AG09319 (cell line): ENCODE measurements around the gene ZNF57.
"Not testable (repeated sequence)": the region's sequence is repeated elsewhere in the genome, so short reads cannot be mapped to it uniquely, and the experiment has no call there.

Source experiments
- DNase-seq: peaks from one replicate; pipeline ENCODE4 v3.0.0-alpha.2; 2010; ENCODE audit warnings: low read depth; ENCODE audit errors: extremely low read depth
- TF ChIP-seq, protein P1 (sequence below): IDR thresholded peaks from 2 replicates; pipeline ENCODE4 v1.5.1; 2011; ENCODE audit warnings: low read depth, mild to moderate bottlenecking, inconsistent platforms, low read length, moderate library complexity

Gene ZNF57

DNA sequence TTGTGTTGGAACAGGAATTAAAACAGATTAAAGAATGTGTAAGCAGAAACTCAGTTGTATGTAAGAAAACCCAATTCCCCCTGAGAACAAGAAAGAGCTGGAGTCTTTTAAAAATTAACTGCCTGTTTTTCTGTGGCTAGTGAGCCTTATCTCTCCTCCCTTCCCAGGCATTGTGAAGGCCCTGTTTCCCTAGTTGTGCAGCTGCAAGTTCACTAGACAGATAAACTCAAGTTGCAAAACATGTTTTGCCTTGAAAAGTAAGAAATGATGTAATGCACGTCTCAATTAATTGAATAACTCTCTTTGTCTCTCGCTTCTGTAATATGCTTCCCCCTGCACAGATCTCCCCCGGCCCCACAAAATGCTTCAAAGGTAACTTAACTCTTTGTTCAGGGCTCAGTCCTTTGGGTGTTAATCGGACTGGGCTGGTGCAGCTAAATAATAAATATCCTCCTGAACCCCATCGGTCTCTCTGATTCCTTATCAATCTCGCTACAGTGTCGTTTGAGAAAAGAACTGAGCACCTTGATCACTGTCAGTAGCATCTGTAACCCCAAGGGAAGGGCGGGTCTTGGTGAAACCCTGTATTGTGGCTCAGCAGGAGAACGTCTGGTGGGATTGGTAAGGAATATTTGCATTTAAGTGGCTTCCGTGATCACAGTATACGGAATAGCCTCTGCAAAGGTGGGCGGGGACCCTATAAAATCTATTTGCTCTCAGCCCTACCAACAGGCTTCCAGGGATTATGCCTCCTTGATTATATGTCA, 35.2 kb upstream of the ZNF57 start:
- DNase-seq = no peak
- TF ChIP-seq, protein P1, sequence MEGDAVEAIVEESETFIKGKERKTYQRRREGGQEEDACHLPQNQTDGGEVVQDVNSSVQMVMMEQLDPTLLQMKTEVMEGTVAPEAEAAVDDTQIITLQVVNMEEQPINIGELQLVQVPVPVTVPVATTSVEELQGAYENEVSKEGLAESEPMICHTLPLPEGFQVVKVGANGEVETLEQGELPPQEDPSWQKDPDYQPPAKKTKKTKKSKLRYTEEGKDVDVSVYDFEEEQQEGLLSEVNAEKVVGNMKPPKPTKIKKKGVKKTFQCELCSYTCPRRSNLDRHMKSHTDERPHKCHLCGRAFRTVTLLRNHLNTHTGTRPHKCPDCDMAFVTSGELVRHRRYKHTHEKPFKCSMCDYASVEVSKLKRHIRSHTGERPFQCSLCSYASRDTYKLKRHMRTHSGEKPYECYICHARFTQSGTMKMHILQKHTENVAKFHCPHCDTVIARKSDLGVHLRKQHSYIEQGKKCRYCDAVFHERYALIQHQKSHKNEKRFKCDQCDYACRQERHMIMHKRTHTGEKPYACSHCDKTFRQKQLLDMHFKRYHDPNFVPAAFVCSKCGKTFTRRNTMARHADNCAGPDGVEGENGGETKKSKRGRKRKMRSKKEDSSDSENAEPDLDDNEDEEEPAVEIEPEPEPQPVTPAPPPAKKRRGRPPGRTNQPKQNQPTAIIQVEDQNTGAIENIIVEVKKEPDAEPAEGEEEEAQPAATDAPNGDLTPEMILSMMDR = no peak

DNA sequence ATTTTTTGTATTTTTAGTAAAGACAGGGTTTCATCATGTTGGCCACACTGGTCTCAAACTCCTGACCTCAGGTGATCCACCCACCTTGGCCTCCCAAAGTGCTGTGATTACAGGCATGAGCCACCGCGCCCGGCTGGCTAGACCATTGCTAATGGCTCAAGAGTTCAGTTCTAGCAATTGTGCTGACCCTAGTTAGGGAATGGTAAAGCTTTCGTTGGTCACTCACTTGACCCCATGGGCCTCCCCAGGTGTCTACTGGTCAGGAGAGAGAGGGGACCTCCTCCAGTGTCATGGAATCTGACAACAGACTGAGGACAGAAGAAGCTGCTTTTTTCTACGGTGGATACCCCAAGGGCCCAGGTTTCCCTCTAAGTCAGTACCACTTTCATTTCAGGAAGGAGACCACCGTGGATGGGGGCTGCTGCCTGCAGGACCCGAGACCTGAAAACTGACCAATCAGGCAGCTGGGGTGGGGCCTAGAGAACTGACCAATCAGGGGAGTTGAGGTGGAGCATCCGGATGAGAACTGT, 34.2 kb upstream of the ZNF57 start:
- DNase-seq = no peak
- TF ChIP-seq, protein P1 = no peak

DNA sequence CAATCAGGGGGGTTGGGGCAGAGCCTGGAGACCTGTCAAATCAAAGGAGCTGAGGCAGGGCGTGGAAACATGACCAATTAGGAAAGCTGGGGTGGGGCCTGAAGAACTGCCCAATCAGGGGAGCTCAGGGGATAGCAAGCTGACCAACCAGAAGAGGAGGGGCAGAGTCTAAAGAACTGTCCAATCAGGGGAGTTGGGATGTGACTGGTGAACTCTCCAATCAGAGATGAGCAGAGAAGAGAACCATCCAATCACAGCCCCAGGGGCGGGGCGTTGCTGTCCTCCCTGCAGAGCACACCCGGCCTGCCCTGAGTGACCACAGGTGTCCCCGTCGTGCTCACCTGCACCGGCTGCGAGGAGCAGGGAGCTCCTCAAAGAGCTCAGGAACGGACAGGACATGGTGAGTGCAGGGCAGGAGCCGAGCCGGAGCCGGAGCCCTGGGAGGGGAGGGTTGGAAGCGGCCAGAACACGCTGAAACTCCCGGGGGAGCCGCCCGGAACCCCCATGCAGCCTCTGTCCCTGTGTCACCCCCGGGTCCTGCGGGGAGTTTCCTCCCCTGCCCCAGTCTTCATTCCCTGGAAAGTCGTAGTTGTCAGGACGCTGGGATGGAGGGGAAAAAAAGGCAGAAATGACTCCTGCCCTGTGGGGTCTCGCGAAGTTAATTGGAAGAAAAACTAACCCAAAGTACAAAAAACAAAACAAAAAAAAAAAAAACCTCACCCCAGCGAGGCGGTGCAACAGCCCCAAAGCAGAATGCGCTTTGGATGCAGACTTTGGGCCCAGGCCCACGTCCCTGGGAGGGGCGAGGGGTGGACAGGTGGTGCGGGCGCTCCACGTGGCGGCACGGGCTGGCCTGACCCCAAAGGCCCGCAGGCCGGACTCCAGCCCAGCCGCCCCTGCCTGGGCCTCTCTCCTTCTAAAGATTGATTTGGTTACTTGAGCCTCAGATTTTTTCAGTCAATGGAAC, 33.4 kb upstream of the ZNF57 start, which contains the start of gene ZNF556:
ZNF556 (plus strand) TSS at position 311 of the 967 bp plus-strand sequence; CDS start at position 398, 87 bp downstream.
- TF ChIP-seq, protein P1 = no peak
- DNase-seq = no peak

DNA sequence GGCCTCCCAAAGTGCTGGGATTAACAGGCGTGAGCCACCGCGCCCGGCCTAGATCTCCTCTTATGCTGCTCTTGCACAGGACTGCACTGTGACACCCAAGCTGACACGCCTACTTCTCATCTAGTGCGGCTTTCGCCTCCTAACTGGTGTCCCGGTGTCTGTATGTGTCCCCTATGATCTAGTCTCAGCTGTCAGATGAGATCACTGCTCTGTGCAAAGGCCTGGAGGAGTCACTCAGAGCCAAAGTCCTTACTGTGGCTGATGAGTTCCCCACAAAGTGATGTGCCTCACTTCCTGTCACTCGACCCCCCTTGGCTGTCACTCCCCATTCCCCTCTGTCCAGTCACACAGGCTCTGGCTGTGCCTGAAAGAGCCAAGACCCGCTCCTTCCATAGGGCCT, 31.1 kb upstream of the ZNF57 start:
- TF ChIP-seq, protein P1 = no peak
- no peak for DNase-seq

DNA sequence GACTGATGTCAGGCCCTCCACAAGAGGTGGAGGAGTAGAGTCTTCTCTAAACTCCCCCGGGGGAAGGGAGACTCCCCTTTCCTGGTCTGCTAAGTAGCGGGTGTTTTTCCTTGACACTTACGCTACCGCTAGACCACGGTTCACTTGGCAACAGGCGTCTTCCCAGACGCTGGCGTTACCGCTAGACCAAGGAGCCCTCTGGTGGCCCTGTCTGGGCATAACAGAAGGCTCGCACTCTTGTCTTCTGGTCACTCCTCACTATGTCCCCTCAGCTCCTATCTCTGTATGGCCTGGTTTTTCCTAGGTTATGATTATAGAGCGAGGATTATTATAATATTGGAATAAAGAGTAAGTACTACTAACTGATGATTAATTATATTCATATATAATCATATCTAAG, 28.6 kb upstream of the ZNF57 start:
- DNase-seq = not testable (repeated sequence)

DNA sequence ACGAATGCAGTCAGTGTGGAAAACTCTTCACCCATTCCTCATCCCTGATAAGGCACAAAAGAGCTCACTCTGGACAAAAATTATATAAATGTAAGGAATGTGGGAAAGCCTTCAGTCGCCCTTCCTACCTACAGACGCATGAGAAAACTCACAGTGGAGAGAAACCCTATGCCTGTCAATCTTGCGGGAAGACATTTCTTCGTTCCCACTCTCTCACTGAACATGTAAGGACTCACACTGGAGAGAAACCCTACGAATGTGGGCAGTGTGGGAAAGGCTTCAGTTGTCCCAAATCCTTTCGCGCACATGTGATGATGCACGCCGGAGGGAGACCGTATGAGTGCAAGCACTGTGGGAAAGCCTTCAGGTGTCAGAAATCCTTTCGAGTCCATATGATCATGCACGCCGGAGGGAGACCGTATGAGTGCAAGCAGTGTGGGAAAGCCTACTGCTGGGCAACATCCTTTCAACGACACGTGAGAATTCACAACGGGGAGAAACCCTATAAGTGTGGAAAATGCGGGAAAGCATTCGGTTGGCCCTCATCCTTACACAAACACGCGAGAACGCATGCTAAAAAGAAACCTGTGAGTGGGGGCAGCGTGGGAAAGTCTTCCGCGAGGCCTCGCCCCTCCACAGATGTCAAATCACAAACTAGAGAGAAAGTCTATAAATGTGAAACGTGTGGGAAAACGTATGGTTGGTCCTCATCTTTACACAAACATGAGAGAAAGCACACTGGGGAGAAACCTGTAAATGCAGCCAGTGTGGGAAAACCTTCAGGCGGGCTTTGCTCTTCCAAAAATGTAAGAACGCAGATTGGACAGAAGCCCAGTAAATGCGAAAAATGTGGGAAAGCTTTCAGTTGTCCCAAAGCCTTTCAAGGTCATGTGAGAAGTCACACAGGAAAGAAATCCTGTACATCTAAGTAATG, 23.1 kb upstream of the ZNF57 start:
- TF ChIP-seq, protein P1 = no peak
- DNase-seq = no peak

DNA sequence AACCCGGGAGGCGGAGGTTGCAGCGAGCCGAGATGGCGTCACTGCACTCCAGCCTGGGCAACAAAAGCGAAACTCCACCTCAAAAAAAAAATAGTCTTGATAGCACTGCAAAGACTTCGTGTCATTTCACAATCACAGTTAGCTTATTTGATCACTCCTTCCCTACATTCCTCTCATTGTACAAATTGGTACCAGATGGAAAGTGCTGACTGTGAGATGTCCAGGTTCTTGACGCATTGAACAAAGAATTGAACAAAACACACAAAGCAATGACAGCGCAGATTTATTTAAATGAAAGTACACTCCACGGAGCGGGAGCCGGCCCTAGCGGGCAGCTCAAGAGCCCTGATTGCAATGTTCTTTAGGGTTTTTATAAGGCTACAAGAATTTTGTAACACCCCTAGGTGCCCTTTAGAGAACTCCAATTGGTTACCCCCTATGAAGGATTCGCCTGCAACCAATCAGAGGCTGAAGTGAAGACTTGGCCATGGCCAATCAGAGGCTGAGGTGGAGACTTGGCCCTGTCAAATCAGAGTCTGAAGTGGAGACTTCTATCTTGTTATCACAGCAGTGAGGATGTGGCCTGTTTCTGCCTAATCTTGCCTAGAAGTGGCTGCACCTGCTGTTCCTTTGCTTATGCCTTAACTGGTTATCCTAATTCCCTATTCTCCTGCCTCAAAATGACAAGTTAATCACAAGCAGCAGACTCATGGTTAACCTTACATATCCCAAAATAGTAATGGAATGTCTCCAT, 16.9 kb upstream of the ZNF57 start:
- TF ChIP-seq, protein P1 = no peak
- no peak for DNase-seq
